Smooth muscle cell of the brain vasculature (primary cell): Measurements from ENCODE around the gene LRRC7.

Experiments used
- DNase-seq: peaks from one replicate; pipeline ENCODE4 v3.0.0-alpha.2; 2012; ENCODE audit warnings: low read depth, low spot score

LRRC7 gene

DNA sequence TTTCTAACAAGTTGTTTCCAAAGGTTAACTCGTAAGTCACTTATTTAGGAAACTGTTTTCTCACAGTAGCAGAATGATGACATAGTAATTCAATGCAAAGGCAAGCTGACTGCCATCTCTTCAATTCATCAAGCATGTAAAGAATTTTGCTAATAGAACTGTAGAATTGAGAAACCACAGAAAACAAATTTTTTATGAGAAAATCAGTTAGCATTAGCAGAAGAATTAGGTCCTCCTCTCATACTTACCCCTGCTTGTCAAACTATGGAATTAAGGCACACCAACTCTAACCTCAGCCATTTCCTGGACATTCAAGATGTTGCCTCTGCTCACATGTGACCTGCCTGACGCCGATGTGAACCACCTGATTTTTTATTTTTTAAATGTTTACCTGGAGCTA is 522.4 kb downstream of the LRRC7 start:
- DNase-seq, result no peak

DNA sequence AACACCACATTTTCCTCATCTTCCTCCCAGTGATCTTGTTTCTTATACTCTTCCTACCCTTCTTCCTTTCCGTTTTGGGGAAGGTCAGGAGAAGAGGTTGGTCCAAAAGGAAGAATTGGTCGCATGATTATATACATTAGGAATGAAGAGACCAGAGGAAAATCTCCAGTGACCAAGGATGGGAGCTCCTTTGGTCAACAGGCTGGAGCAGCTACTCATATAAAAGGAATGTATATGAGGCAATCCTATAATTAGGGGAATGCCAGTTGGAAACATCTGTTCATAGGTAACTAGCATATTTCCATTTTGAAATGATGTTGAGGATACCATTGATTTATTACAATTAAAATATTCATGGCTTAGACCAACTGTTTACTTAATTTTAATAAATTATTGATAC is 523.2 kb downstream of the LRRC7 start:
- DNase-seq, result no peak

DNA sequence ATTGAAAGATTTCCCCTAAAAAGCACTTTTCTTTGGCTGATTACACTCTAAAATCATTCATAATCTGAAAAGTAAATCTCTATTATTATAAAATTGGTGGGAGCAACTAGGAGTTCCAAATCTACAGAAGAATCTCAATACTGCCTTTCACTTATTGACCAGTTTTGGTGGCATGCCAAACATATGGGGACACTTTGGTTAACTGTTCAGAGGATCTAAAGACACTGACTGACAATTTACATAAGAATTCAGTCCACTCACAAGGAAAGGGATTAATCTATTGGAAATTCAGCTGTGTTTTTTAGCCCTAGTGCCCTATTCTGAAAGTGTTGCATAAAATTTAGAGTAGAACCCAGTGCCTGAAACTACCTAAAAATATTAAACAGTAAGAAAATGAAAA is 524.1 kb downstream of the LRRC7 start:
- no peak for DNase-seq

DNA sequence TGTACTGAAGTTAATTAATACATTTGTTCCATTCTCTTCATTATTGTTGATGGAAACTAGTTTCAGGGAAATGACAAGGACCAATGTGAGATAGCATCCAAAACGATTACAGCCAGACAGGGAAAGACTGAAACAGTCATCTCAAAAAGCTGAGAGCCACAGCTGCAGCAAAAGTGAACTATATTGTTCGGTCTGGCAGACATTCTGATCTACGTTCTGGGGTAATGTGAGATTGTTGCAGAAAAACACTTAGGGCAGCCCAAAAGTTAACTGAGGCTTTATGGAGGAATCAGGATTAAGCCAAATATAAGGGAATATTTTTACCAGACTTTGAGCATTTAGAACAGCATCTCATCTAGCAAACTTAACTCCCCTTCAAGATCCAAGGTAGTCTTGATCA is 524.8 kb downstream of the LRRC7 start:
- no peak for DNase-seq

DNA sequence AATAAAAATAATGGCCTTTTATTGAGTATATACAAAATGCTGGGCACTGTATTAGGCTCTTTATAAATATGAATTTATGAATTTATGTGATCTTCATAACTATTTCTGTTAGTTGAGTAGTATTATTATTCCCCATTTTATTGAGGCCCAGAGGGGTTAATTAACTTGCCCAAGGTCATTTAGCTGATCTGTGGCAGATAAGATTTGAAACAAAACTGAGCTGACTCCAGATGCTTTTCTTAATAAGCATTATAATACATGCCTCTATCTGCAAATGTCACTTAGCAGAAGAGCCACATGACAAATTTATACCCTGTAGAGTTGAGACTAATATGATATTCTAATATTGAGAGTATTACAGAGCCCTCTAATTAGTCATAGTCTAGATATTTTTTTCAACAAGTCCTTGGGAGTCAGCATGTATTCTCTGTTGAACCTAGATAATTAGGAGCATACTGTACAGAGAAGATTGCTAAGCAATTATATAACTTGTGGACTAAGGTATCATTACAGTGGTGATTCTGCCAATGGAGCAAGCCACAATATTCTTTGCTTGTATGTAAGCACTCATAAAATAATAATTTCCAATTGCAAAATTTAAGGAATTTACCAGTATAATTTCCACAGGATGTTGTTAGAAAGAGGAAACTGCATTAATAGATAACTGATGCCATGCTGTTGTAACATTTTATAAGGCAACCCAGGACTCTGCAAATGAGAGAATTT is 525.7 kb downstream of the LRRC7 start:
- no peak for DNase-seq

DNA sequence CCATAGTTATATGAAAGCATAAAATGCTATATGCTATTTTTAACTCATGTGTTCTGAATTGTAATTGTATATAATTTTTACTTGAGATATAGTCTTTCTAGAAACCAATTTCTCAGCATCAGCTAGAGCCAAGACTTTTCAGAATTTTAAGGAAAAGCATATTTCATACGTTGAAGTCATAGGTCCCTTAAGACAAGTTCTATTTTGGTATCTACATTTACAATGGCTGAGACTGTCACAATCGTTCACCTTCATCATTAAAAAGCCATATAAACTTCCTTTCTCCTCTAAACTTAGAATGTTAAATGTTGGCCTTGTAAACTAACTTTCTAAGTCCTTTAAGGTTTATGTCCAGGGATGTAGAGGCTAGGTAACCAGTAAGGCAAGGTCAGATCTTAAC is 533.5 kb downstream of the LRRC7 start:
- no peak for DNase-seq

DNA sequence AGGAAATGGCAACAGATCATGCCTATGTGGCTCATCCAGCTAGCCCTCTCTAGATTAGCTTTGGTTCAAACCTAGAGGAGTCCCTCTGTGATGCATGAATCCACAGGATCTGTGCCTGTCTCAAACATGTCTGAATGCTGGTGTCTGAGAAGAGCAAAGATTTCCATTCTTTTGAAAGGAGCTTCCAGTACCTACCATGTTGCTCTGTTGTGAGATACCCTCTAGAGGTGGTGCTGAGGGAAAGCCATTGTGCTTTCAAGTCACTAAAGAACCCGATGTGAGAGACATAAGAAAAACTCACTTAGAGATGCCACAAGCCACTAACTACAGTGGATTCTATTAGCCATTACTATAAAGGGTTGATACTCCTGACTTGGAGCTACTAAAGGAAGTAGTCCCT is 534.1 kb downstream of the LRRC7 start:
- DNase-seq, result no peak

DNA sequence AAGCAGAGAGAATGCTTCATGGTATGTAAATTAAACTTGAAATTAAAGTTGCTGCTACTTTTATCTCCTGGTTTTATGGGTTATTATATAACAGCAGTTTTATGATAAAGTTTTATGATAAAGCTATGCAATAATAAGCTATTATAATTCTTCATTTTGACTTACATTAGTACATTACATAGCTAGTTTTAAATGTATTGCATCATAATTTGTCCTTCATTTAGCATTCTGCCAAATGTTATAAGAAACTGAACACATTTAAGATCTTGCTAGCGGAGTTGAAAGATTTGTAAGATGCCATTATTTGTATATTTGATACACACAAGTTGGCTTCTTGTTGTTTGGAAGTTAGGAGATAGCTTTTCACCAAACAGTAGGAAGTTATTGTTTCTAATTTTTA is 536.0 kb downstream of the LRRC7 start:
- no peak for DNase-seq

DNA sequence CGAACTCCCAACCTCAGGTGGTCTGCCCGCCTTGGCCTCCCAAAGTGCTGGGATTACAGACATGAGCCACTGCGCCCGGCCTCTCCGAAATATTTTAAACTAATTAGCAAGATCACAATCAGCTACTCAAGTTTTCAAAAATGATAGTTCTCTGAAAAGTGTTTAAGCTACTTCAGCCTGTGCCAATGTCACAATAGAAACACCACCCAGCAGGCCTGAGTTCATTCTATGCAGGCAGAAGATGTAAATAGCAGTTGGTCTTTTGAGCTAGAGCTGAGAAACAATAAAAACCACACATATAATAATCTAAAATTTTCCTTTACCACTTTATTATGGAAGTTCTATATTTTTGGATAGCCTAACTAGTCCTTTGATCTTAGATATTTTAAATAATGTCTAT is 541.5 kb downstream of the LRRC7 start:
- no peak for DNase-seq

DNA sequence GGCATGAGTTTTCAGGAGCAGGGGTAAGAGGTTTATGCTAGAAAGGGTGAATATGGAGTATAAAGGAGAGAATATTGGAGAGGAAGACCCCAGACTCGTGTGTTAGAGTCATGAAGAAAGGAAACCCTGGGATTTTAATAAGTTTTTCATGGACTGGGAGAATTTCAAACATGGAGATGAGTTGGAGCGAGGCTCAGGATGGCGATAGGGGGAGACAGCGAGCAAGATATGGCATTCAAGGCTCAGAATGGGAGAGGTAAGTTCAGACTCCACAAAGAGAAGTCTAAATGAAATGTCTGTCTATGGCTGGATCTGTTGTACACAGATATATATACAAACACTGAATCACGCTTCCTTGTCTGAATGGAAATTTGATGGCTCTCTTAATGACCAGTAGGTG is 545.1 kb downstream of the LRRC7 start:
- no peak for DNase-seq

DNA sequence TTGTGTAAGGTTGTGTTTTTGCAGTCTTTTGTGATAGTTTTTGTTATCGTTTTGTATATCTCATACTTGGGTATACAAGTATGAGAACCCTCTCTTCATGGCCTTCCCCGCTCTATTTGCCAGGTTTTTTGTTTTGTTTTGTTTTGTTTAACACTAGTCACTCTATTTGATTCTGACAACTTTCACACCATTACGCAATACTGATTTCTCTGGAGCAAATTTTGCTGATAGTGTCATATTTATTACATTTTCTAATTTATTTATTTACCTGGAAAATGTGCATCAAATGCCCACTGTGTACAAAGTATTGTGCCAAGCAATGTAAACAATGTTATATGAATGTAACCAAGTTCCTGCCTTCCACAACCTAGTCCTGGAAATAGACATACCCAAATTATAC is 547.6 kb downstream of the LRRC7 start:
- DNase-seq, result no peak

DNA sequence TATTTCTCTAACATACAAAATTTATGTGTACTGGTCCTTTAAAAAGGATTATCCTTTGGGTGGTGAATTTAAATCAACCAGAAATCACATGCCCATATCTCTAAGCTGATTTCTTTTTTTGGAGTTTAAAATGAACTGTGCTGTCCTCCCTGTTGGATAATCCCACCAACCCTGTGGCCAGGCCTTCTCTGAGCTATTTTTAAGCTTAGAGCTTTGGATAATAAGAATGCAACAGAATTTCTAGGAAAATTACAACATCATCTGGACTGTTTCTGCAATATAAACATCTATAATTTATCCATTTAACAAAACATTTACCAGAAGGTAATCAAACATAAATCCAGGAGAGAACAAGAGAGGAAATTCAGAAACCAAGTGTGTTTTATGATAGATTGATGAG is 549.3 kb downstream of the LRRC7 start:
- DNase-seq, result no peak

DNA sequence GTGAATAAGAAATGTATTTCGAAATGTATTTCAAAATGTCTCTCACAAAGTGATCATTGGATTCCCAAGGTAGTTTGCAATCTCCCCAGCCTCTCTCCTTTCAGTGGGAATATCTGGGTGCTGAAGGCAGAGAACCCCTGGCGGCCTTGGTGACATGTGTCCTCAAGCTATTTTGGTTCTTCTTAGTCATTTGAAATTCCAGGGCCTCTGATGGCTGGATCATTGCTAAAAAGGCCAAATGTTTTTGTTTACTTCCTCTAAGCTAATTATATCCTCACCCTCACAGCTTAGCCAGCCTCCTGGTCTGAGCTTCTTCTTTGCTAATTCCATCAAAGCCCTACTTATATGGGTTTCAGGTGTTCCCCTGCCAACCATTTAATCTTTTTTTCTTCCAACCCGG is 566.4 kb downstream of the LRRC7 start:
- no peak for DNase-seq

DNA sequence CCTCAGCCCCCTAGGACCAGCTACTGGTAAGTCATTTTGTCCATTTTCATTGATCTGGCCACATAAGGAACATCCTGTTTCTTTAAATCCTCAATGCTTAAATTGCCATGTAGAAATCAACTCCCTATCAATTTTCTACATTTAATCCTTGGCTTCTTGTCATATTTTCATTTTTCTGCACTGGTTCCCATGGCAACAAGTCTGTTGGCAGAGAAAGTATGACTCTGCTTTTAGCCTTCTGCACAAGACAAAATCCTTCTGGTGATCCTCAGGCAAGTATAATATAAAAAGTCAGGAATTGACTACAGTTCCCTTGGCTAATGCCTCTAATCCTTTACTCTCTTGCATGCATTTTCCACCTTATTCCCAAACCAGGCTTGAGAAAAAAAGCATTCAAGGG is 572.6 kb downstream of the LRRC7 start:
- DNase-seq, result no peak

DNA sequence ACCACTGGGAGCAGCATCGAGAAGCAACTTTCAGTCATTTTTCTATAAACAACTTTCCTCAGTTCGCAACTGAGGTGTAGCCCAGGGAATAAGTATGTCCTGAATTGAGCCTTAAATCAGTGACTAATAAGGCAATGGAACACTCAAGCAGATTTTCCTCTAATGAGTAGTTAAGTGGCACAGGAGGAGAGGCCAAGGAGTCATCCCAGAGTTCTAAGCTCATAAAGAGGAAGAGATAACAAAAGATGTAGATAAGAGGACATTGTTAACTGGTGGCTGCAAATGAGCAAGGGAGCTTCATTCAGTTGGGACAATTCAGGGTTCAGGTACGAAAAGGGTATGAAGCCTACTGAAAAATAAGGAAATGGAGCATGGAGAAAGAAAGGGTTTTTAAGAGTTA is 573.2 kb downstream of the LRRC7 start:
- DNase-seq, result no peak

DNA sequence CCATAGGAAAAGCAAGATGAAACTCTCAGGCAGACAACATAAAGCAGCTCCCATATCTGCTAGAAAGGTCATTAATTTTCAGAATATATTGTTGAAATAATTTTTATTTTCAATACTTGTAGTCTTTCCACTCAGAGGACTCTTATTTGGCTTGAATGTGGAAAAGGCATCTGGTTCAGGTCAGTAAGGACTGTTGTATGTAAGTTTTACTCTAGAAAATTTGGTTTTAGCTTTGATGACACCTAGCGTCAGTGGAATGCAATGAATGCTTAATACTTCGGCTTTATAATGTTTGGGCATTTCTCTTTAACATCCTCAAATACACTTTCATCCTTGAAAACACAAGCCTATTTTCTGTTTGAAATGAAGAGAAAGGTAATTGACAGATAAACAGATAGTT is 574.4 kb downstream of the LRRC7 start:
- no peak for DNase-seq

DNA sequence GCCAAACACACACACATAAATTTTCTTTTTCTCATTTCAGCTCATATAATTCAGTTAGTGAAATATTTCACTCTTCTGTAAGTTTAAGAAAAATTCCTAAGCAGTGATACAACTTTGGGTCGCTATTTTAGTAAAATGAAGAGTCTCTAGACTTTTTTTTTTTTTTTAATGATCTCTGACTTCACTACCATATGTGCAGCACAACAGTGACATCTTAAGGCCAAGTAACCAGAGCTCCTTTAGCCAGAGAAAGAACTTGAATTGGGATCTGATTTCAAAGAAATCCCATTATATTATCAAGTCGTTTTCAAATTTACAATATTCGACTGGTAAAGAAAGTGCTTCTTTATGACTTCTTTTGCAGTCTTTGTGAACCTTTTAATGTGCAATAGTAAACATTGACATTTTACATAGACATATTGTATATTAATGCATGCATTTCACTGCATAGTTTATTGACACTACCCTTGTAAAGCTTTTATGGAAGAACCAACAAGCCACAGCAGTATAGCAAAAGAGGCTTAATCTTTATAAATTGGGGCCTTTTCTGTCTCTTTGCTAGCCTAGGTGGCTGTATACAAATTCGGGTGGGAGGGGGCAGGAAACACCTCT is 575.4 kb downstream of the LRRC7 start:
- no peak for DNase-seq

DNA sequence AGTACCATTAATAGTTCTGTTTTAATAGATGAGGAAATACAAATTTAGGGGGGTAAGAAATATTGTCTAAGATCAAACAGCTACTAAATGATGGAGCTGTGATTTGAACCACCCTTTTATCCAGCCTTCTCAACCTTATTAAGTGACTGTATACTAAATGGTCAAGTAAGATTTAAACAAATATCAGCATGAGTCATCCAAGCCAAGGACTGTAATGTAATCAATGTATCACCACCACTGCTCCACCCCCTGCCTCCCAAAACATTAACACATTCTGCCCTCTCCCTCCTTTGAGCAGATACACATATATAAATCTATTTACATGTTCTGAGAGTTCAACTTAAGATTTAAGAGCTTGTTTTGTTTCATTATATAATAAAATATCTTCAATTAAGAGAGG is 578.8 kb downstream of the LRRC7 start:
- no peak for DNase-seq

DNA sequence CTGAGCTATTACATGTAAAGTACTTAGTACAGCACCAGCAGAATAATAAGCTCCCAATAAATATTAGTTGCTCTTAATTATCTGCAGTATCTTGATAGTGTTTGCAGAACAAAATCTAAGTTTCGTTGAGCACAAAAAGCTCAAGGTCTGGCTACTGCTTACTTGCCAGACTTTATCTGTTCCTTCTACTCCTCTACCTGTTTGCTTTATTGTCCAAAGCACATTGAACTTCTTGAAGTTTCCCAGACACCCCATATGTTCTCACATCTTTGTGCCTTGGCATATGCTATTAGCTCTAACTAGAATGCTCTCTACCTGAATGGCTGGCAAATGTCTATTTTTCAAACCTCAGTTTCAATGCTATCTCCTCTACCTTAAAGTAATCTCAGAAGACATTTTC is 582.7 kb downstream of the LRRC7 start:
- no peak for DNase-seq

DNA sequence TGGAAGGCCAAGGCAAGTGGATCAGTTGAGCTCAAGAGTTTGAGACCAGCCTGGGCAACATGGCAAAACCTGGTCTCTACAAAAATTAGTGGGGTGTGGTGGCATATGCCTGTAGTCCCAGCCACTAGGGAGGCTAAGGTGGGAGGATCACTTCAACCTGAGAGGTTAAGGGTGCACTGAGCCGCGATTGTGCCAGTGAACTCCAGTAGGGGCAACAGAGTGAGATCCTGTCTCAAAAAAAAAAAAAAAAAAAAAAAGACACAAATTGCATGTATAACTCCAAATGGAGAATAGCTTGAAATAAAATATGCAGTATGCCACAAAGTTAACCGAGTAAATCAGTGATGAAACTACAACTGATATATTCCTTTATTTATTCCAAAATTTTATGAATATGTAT is 586.0 kb downstream of the LRRC7 start:
- DNase-seq, result no peak

DNA sequence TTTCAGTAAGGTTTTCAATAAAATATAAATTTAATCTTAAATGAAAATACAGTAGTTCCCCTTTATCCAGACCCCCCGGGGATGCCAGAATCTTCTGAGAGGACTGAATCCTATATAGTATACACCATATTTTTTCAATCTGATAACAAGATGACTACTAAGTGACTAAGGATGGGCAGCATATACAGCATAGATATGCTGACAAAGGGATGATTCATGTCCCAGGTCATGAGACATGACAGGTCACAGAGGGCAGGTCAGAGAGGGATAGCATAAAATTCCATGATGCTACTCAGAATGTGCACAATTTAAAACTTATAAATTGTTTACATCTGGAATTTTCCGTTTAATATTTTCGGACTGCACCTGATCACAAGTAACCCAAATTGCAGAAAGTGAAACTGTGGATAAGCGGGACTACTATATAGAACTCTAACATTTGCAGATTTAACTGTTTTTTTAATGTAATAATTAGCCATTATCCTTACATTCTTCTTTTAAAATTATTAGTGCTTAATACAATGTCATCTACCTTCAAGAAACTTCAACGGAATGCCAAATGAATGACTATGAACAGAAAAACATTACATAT is 588.9 kb downstream of the LRRC7 start:
- DNase-seq, result no peak

DNA sequence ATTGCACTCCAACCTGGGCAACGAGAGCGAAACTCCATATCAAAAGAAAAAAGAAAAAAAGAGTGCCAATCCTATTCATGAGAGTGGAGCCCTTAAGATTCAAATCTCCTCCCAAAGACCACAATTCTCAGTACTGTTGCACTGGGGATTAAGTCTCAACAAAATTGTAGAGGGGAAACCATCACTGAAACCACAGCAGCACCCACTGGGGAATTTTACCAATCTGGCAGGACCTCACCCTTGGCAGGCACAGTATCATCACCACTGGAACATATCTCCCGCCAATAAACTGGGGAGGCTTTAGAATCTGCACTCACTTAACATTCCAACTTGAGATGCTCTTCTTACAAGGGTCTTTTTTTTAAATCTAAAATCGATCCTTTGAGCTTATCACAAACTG is 596.6 kb downstream of the LRRC7 start:
- no peak for DNase-seq

DNA sequence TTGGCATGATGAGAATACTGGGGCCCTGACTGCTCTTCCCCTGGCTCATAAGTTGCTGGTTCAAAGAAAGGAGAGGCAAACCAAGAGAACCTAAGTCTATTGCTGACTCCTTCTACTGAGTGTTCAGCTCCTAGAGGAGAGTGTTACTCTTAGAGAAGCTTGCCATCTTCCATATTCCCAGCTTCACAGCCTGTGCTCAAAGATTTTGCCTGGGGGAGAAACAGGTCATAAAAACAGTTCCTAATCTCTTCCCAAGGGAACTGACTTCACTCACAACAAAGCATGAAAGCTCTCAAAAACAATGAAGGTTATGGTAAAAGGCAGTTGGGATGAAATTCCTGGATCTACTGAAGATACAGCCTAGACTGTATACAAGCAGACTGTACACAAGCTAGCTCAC is 600.6 kb downstream of the LRRC7 start:
- no peak for DNase-seq
